ENCODE measurements around the gene MS4A1.
"Not testable (repeated sequence)": the region's sequence is repeated elsewhere in the genome, so short reads cannot be mapped to it uniquely, and the experiment has no call there.

The MS4A1 gene

GRCh38 chr11:60455531-60456042, at the start of gene MS4A1:
Gene MS4A1 (plus strand): TSS chr11:60455847. CDS start chr11:60462375, 6,528 bp downstream.
- no peak for DNase-seq

DNA sequence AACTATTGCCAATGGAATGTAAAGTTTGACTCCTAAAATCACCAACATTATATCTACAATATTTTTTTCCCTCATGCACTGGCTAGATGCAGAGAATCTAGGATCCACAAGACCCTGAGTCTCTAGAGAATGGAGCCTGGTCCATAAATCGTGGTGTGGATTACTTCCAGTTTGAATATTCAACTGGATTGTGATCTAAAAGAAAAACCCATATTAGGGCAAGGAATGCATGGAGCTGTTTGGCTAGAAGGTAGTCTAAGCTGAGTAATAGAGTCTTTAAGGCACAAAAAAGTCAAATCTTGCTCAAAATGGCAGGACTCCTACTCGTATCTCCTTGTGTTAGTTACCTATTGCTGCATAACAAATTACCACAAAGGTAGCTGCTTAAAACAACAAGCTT, 35.6 kb upstream of the MS4A1 start:
- no peak for DNase-seq

DNA sequence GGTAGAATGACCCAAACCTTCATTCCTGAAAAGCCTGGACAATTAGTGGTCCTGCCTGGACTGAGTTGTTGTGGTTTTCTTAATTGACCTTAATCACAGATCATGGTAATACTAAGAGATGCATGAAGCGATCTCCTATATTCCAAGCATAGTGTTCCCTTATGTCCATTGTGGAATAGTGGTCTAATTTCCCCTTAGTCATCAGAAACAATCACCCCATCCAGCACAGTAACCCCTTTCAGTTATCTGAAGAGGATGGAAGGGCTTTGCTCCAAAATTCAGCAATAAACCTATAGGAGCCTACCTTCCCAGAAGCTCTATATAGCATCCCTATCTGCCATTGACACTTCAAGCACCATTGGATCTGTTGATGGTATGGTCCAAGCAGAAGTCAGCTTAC, 33.0 kb upstream of the MS4A1 start:
- DNase-seq = no peak

- no peak for DNase-seq
These were observed 27.1 kb upstream of the MS4A1 start for GRCh38 chr11:60428517-60428916.

- no peak for DNase-seq
These were observed 26.4 kb upstream of the MS4A1 start, which contains the start of gene MS4A5 for GRCh38 chr11:60429272-60429671. Gene MS4A5 (plus strand): TSS chr11:60429572. CDS start chr11:60429675, 103 bp downstream.

DNA sequence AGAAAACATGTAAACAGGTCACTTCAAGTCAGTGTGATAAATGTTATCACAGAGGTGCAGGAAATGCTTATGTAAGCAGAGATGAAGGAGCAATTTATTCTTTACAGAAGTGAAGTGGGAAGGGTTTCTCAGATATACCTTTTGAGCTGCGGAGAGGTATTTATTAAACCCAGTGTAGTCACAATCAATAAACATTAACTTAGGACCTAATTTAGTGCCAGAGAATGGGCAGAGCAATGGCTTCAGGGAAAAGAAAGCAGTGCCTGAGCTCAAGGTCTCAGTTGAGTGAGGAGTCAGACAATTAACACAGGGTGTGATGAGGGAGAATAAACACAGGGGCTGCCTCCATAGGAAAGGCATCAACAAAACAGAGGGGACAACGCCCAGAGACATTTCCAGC, 24.4 kb upstream of the MS4A1 start:
- DNase-seq = no peak

DNA sequence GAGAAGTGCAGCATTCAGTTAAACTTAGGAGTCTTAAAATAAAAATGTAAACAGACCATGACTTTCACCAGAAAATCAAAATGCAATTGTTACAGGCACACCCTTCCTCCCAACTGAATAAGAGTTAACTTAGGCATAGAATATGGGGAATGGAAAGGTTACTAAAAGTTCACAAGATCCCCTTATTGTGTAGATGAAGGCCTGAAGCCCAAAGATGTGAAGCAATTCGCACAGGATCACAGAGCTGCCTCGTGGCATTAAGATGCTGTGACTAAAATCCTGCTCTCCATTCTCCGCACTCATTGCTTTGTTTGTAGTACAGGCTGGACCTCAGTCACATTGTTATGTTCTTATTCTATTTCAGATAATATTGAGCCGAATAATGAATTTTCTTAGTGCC, 22.2 kb upstream of the MS4A1 start:
- no peak for DNase-seq

- DNase-seq = no peak
These were observed 8.6 kb upstream of the MS4A1 start for GRCh38 chr11:60447070-60447469.

DNA sequence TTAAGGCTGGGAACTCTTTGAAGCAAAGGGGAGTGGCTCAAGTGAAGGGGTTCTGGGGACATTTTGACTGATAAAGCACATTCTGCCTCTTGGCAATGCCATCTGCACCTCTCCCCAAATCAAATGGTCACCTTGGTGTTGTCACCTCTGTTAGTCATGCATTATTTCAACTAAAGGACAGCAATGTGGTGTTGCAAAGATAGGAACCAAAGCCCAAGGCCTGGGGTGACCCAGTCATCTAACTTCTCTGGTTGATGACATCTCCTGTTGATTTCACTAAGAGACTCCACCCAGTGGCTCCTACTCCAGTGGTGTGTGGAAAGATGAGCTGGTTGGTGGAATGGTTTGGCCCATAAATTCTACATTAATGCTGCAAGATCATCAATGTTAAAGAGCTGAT, 7.8 kb upstream of the MS4A1 start:
- no peak for DNase-seq

- not testable (repeated sequence) for DNase-seq
These were observed 4.5 kb upstream of the MS4A1 start for GRCh38 chr11:60451185-60451584.

GRCh38 chr11:60454212-60454611, 1.4 kb upstream of the MS4A1 start:
- DNase-seq = no peak

- DNase-seq = no peak
These were observed 1.9 kb downstream of the MS4A1 start for GRCh38 chr11:60457576-60457975.

GRCh38 chr11:60459345-60459744, 3.7 kb downstream of the MS4A1 start:
- no peak for DNase-seq

DNA sequence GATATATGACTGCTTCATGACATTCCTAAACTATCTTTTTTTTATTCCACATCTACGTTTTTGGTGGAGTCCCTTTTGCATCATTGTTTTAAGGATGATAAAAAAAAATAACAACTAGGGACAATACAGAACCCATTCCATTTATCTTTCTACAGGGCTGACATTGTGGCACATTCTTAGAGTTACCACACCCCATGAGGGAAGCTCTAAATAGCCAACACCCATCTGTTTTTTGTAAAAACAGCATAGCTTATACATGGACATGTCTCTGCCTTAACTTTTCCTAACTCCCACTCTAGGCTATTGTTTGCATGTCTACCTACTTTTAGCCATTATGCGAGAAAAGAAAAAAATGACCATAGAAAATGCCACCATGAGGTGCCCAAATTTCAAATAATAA, 13.2 kb downstream of the MS4A1 start:
- no peak for DNase-seq

DNA sequence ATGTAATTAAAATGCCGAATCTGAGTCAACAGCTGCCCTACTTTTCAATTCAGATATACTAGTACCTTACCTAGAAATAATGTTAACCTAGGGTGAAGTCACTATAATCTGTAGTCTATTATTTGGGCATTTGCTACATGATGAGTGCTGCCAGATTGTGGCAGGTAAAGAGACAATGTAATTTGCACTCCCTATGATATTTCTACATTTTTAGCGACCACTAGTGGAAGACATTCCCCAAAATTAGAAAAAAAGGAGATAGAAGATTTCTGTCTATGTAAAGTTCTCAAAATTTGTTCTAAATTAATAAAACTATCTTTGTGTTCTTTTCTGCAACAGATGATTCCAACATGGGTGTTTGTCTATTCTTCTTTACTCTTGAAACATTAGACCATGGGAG, 14.1 kb downstream of the MS4A1 start:
- DNase-seq = no peak

DNA sequence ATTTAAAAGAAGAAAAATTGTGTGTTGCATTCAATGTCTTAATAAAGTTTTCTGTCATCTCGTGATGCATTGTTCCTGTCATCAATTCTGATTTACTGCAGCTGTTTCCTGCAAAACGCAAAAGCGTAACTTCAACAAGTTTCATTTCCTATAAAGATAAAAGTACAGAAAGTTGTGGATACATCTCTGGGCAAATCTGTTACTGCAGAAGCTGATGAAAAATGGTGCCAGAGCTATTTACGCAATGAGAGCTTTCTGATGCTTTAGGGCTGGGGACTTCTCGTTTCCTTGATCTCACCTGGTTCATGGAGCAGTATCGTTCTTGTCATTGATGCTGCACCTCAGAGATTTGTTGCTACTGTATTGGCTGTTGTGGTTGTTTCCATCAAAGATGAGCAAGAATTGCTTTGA, 21.4 kb downstream of the MS4A1 start:
- no peak for DNase-seq

DNA sequence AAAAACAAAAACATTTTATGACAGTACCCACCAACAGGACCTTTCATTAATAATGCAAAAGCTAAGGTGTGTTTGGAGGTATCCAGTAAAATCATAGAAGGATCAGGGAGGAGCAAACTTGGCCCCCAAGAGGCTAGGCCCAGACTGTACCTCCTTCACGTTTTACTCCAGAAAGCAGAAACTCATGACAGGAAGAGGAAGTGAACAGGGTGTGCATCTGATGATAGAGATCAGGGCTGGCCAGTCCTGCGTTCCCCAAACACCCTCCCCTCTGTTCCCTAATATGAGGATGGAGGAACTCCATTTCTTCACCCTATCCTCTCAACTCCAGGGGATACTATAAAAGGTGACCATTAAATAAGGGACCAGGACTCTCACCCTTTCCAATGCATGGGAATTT, 26.7 kb downstream of the MS4A1 start:
- no peak for DNase-seq

- DNase-seq = no peak
These were observed 30.3 kb downstream of the MS4A1 start for GRCh38 chr11:60485987-60486386.

- DNase-seq = no peak
These were observed 36.9 kb downstream of the MS4A1 start, which contains the start of gene MS4A12 for GRCh38 chr11:60492488-60493009. Gene MS4A12 (plus strand): TSS chr11:60492778. CDS start chr11:60497319, 4,541 bp downstream.

DNA sequence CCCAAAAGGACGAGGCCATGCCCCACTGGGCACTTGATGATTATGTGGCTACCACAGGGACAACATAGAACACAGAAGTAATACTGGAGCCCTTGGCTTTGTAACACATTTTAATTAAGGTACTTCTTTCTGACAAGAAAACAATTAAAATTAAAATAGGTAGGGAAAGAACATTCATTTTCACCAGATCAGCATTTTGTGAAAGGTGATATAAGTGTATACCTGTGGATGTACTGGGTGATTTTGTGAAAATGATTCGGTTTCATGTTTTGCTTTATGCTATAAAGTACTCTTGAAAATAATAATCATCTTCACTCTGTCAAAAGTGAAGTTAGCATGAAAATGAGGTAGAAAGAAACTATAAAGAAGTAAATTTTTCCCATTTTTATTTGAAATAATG, 37.8 kb downstream of the MS4A1 start:
- DNase-seq = no peak

GRCh38 chr11:60498399-60498798, 42.8 kb downstream of the MS4A1 start:
- no peak for DNase-seq

DNA sequence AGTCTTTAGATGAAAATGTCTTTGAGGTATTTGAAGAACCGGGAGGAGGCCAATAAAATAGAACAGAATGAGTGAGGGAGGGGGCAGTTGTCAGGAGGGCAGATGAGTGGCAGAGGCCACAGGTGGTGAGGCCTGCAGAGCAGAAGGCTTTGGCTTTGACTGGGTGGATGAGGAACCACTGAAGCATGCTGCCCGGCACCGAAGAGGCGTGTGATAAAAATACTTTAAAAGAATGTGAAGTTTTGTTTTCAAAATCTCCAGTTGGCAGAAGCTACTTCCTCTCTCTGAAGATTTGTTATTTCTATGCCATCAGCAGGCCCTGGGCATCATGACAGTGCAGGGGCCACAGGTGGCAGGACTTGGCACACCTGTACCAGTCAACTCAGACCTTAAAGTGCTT, 43.2 kb downstream of the MS4A1 start:
- no peak for DNase-seq

DNA sequence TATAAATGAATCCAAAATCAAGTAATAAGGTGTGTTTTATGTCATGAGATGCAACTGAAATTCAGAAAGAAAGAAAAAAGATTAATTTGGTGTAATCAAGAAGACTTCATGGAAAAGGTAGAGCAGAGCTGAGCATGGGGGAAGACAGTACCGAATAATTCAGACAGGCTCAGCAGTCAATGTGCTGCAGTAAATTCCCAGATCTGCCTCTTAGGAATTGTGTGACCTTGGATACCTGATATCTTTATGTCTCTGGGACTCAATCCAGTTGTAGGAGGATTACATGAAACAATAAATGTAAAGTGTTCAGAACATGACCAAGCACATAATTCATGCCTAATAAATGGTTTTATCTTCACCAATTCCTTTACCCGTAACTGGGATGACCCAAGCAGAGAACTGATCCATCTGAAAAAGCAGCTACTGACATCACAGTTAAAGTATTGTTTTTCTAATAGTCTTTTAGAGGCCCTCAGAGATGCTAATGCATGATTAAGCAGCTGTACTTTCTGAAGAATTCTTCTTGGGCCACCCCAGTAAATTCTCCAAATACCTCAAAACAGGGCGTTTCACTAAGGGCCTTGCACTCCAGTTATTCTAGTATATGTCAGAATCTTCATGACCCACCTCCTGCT, 44.7 kb downstream of the MS4A1 start:
- DNase-seq = no peak

GRCh38 chr11:60502221-60502775, 46.7 kb downstream of the MS4A1 start:
- no peak for DNase-seq

Data from activated CD8-positive, alpha-beta memory T cell treated with anti-CD3 and anti-CD28 coated beads for 24 hours (primary cell).